ENCODE data around the gene ZNF689.
"Not testable (repeated sequence)": the region's sequence is repeated elsewhere in the genome, so short reads cannot be mapped to it uniquely, and the experiment has no call there.

The ZNF689 gene

DNA sequence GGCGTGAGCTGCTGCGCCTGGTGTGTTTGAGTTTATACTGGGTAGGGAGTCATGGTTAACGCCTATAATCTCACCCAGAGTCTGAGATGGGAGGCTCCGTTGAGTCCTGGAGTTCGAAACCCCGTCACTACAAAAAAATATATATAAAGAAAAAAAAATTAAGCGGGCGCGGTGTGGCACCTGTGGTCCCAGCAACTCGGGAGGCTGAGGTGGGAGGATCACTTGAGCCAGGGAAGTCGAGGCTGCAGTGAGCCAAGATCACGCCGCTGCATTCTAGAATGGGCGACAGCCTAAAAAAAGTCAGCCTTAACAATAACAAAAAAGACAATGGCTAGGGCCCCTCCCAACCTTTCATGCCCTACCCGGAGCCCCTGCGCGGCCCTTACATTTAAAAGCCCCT lies 23.3 kb upstream of the ZNF689 start:
- DNase-seq = no peak

DNA sequence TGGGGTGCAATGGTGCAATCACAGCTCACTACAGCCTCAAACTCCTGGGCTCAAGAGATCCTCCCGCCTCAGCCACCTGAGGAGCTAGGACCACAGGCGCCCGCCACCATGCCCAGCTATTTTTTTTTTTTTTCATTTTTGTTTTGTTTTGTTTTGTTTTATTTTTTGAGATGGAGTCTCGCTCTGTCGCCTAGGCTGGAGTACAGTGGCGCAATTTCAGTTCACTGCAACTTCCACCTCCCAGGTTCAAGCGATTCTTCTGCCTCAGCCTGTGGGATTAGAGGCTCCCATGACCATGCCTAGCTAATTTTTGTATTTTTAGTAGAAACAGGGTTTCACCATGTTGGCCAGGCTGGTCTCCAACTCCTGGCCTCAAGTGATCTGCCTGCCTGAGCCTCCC lies 22.3 kb upstream of the ZNF689 start:
- not testable (repeated sequence) for DNase-seq

DNA sequence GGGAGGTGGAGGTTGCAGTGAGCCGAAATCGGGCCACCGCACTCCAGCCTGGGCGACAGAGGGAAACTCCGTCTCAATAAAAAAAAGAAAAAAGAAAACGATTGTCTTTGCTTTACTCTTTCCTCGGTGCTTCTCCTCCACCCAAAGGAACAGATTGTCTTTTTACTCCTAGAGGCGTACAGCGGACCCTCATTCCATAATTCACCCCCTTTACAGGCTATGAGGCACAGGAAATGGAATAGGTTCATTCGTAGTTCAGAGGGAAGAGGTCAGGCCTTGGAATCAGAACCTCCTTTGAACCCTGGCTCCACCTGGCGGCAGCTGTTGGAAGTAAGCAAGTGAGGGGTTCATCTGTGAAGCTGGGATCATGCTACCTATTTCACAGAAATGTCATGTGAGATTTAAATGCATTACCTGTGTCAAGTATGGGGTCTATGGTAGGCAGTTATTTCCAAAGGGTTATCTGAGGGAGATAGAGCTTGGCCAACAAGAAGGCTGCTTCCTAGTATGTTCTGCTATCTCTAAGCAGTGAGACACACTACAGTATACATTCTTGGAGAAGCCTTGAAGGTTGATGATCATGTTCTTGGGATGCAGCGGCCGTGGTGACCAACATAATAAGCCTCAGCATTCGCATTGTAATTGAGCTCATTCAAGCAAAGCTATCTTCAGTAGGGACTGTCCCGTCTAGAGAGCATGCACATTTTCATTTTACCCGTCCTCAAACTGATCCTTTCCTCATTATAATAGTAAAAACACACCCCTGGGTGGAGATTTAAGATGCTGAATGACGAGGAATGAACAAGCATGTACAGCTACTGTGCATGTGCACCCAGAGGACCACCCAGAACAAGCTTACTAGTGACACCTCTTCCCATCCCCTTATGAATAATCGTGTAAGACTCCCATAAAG lies 18.7 kb upstream of the ZNF689 start:
- peak; percentile 69 for DNase-seq

DNA sequence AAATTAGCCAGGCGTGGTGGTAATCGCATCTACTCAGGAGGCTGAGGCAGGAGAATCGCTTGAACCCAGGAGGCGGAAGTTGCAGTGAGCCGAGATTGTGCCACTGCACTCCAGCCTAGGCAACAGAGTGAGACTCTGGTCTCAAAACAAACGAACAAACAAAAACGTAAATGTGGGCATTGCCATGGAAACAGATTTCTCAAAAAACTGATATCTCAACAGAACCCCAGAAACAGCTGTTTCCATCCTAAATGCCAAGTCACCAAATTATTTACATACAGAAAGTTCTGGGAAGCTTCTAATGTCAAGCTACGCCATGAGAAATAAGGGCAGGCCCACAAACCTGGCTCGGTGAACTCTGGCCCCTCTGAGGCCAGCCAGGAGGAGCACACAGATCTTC lies 16.0 kb upstream of the ZNF689 start:
- DNase-seq = no peak

DNA sequence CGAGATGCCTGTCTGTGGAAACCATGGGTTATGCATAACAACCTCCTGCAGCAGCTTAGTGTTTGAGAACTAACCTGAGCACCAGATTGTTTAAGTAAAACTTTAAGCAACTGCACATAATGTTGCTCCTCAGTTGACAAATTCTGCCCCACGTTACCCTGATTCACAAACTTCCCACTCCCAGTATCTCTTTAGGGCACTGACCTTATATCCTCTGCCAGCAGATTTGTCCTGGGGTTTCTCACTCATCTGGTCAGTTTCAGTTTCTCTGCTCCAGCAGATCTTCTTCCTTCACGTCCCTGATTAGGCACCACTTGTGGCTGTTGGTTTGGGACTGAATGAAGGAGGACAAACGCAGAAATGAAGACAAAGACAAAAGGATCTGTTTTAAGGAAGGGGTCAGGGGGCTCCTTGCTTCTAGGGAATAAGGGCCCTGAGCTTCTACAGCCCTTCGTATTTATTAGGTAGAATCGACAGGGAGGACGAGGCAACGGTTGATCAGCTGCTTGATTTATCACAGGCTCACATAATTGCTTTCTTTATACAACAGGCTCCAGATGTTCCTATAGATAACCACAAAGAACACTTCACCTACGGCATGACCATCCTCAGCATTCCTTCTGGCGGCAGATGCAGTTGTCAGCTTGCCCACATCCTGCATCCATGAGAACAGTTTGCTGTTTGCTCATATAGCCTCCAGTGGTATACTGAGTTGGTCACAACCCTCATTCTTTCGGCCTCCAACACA lies 13.5 kb upstream of the ZNF689 start:
- no peak for DNase-seq

DNA sequence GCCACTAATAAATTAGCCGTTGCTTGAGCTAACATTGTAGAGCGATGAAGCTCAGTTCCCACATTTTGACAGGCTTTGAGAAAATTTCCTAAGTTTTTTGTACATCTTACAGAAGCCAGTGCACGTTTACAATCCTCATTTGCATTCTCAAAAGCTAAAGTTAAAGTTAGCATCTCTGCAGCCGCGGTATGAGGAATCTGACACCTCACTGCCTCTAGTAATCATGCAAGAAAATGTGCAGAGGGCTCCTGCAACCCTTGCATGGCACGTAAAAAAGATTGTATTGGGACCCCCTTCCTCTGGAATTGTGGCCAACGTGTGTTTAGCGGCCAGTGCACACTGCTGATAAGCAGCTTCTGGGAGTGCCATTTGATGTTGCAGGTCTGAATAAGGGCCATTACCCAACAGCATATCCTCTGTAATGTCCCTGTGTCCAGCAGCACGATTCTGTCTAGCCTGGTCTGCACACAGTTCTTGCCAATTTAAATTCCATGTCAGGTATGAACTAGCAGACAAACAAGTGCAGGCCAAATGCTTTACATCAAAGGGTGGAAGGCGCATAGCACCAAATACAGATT lies 12.4 kb upstream of the ZNF689 start:
- no peak for DNase-seq

DNA sequence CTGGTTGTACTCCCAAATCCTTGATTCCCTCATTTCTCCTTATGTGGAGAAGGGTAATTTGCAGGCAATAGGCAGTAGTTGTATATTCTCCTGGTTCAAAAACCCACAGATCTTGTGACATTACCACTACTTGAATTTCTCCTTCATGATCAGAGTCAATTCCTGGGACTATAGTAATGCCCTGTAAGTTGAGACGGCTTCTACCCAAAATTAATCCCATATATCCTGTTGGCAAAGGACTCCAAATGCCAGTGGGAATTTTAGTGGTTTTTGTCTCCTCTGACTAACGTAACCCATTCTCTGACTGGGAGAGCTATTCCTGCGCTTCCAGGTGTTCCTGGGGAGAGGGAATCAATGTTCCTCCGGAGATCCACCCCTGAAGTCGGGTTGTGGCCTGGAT lies 11.6 kb upstream of the ZNF689 start:
- no peak for DNase-seq

DNA sequence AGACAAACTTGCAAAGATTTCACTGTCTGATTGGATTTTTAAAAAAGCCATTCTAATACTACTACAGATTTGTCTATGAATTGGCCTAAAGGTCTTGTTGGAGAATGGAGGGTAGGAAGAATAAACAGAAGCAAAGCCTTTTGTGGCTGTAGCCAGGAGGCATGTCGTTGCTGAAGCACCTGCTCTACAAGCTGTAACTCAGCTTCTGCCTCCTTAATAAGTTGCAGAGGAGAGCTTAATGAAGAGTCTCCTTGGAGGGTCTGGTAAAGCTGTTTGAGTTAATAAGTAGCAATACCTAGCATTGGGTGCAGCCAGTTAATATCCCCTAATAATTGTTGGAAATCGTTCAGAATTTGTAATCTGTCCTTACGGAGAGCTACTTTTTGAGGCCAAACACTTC lies 10.0 kb upstream of the ZNF689 start:
- no peak for DNase-seq

DNA sequence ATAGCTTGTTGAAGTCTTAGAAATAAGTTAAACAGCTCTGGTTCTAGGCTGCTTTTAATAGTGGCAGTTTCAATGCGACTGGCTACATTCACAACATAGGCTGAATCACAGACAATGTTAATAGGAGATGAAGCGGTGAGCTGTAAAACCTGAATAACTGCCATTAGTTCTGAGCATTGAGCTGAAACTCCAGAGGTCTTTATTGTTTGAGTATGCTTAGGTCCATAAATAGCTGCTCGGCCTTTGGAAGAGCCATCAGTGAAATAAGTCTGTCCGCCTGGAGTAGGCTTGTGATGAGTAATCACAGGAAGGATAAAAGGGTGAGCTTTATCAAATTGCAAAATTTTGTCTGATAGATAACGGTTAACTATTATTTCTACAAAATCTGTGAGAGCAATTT lies 9.4 kb upstream of the ZNF689 start:
- DNase-seq = no peak

DNA sequence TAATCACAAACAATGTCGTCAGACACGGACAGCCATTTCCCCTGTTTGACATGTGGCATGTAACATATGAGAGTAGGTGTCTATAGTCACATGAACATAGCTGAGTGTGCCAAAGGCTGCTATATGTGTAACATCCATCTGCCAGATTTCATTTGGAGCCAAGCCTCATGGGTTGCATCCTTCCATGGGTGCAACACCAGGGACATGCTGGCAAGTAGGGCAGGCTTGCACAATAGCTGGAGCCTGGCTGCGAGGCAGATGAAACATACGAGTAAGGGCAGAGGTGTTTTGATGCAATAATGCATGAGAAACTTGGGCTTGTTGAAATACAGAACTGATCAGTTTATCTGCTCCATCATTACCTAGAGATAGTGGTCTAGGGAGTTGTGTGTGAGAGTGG lies 9.0 kb upstream of the ZNF689 start:
- DNase-seq = no peak

DNA sequence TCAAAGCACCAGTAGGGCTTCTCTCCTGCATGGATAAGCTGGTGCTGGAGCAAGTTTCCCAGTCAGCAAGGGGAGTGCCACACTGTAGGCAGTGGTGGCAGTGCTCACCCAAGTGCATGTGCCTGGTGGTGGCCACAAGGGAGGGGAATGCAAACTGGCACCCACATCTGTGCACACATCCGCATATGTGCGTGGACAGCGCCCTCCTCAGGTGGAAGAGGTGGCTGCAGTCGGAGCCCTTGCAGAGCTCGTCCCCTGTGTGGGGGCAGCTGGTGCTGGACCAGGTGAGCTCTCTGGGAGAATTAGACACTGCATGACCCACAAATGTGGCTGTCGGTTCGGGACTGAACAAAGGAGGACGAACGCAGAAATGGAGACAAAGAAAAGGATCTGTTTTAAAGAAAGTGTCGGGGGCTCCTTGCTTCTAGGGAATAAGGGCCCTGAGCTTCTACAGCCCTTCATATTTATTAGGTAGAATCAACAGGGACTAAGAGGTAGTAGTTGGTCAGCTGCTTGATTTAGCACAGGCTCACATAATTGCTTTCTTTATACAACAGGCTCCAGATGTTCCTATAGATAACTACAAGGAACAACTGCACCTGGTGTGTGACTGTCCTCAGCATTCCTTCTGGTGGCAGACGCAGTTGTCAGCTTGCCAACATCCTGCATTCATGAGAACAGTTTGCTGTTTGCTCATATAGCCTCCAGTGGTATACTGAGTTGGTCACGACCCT lies 5.3 kb upstream of the ZNF689 start:
- peak; percentile 40 for DNase-seq

DNA sequence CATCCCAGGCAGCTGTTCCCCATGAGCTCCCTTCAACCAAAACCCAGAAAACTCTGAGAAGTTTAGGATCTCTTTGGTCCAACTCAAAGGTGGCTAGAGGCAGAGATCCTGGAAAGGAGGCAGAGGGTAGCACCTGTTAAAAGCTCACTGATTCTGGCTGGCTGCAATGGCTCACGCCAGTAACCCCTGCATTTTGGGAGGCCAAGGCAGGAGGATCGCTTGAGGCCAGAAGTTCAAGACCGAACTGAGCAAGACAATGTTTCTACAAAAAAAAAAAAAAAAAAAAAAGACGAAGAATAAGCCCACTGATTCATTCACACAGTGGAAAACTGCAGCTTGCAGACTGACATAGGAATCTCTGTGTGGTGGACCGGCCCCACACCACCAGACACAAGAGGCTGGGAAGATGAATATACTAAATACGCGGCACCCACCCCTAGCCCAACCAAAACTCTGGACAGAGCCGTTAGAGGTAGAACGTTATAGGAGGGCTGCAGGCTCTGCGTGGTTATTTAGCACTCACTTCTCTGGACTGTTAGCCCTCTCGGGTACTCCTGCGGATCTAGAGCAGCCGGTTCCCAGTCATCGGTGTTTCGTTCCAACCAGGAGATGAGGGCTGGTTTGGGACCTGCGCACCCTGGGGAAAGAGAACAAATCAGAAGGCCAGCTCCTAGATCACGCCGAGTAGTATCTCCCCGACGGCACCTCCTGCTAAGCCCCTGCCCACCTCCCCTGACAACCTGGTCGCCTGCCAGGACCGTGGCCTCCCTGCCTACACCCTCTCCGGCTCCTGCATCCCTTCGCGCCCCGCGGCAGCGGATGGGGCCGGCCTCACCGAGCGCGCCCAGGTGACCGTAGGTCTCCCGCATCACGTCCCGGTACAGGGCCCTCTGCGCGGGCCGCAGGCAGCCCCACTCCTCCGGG lies 925 bp downstream of the ZNF689 start:
- DNase-seq = peak; percentile 28

DNA sequence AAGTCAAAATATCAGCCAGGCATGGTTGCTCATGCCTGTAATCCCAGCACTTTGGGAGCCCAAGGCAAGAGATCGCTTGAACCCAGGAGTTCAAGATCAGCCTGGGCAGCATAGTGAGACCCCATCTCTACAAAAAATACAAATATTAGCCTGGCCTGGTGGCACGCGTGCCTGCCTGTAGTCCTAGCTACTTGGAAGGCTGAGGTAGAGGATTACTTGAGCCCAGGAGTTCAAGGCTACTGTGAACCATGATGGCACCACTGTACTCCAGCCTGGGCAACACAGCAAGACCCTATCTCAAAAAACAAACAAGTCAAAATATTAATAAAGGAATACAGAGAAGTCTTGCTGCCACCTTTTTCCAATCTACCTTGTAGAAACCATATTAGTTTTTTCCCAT lies 4.2 kb downstream of the ZNF689 start:
- no peak for DNase-seq

DNA sequence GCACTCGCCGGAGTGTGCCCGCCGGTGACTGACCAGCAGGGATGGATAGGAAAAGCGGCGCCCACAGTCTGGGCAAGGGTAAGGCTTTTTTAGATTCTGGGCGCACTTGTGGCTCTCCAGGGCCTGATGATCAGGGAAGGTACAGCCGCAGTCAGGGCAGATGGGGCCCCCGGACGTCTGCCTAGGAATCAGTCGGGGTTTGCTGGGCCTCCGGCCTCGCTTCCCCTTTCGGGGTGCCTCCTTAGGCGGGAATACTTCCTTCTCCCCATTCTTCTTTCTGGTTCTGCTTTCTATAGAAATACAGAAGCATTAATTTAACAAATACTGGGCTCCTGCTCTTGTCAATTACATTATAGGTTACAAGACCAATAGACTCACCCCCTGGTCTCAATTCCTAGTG lies 5.0 kb downstream of the ZNF689 start:
- no peak for DNase-seq

DNA sequence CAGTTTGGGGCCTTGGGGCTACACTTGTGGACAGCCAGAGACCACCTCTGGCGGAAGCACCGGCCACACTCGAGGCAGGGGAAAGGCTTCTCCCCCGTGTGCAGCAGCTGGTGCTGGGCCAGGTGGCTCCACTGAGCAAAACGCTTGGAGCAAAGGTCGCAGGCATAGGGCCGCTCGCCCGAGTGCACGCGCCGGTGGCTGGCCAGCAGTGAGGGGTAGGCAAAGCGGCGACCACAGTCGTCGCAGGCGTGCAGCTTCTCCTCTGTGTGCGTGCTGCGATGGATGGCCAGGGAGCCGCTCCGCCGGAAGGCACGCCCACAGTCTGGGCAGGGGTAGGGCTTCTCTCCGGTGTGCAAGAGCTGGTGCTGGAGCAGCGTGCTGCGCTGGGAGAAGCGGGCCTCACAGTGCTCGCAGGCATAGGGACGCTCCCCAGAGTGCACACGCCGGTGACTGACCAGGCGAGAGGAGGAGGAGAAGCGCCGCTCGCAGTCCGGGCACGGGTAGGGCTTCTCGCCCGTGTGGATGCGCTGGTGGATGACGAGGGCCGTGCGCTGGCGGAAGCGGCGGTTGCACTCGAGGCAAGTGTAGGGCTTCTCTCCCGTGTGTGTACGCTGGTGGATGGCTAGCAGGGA lies 5.8 kb downstream of the ZNF689 start:
- no peak for DNase-seq

DNA sequence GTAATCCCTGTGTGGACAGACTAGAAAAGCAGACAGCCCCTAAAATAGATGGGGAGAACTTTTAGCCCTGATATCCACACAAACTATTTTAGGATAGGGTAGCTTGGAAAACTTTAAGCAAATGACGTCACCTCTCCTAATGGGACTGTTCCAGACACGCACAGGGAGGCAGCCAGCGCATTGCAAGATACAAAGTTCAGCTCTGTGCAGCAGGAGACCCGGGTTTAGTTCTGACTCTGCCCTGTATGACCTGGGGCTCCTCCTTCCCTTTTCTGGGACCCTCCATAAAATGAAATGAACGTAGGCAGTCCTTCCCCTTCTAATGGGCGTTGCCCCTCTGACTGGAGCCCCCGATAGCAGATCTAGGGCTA lies 6.3 kb downstream of the ZNF689 start:
- DNase-seq = no peak

DNA sequence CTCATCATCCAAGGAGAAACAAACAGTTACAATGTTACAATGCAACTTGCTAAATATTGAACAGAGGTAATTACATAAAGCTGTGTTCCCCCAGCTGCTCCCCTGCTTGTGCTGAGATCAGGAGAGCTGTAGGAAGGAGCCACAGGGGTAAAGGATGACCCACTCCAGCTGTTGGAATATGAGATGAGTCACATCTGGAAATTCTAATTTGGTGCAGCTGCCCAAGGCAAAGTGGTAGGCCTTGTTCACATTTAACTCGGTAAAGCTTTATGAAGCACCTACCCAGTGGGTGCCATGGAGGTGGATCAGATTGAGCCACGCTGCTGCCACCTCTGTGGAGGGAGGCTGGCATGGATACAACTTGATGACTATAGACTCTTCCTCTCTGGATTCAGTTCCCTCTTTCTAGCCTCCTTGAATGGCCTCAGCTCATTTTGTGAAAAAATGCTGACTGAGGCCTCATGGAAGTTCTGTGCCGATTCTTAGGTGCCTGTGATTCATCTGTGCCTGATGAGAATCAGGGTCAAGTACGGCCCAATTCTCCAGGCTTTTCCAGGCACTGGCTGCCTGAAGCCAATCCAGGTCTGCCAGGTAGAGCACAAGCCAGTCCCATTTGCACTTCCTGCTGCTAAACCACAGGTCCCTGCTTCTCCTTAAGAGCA lies 7.4 kb downstream of the ZNF689 start:
- no peak for DNase-seq

DNA sequence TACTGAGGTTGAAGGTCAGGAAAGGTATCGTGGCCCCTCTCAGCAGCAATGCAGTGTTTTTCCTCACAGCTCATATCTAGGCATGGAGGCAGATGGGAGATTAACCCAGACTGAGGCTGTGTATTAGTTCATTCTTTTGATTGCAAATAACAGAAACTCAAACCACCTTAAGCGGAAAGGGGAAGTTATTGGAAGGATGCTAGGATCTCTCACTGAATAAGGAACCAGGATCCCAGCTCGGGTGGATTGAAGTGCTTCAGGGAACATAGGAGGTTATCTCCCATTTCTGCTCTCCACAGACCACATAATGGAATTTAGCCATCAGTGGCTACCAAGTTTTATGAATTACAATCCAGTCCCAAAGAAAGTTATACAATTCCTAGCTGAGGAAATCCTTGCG lies 8.2 kb downstream of the ZNF689 start:
- no peak for DNase-seq

DNA sequence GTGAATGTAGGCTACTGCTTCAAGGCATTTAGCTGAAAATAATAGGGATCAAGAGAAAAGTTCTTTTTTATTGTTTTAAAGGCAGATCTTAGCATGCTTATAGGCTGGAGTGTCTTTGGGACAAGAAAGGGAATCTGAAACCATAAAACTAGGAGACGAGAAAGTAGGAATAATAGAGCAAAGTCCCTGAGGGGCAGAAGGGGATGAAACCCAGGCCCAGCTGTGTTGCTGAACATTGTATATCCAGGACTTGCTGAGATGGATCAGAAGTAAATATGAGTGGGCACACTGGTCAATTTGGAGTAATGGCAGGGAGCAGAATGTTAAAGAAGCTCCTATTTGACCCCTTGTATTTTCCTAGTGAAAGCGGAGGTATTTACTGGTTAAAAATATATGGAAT lies 9.3 kb downstream of the ZNF689 start:
- no peak for DNase-seq

DNA sequence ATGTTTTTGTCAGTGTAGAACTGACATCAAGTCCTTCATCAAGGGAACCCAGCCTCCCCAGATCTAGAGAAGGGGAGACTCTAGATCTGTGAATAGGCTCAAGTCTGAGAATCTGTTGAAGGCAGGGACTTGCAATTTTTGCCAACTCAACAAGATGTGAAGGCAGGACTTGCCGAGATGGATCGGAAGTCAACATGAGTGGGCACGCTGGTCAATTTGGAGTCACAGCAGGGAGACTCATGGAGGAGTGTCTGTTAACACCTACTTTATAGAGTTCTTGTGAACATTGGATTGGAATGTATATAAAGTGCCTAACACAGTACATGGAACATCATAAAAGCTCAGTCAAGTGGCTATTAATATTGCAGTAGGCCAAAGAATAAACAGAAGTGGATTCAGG lies 10.0 kb downstream of the ZNF689 start:
- DNase-seq = no peak

DNA sequence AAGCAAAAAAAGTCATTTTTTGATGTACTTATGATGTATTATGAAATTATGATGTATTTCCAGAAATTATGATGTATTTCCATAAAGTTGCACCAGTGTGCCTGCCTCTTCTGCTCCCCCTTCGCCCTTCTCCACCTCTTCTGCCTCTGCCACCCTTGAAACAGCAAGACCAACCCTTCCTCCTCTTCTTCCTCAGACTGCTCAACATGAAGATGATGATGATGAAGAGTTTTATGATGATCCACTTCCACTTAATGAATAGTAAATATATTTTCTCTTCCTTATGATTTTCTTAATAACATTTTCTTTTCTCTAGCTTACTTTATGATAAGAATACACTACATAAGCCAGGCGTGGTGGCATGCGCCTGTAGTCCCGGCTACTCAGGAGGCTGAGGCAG lies 17.3 kb downstream of the ZNF689 start:
- DNase-seq = no peak

Measured in NCI-H1092 (cell line).